Liver (tissue), 9 donors: ENCODE results near the gene PGAM5. TPM values are rescaled to one million over a fixed set of nuclear protein-coding genes. Genes with fewer than 3 reads are reported as not detected.

Source experiments
- DNase-seq: peaks from one replicate; pipeline ENCODE4 v3.0.0-alpha.2; 2017; ENCODE audit warnings: low spot score
- H3K27ac ChIP-seq, 2 donors: one replicate each; pipeline ENCODE4 v1.7.0; 2013; ENCODE audit warnings: inconsistent platforms in 2 of 2, low read length in 2 of 2, control low read depth in 1 of 2, low read depth in 1 of 2, mild to moderate bottlenecking in 1 of 2
- H3K27me3 ChIP-seq, 4 donors: one replicate each; pipeline versions ENCODE4 v1.6.1 to v1.7.0; 2013; ENCODE audit warnings: low read length in 3 of 4, inconsistent platforms in 1 of 4, mild to moderate bottlenecking in 1 of 4, moderate library complexity in 1 of 4; ENCODE audit not compliant: control insufficient read depth in 4 of 4, insufficient read depth in 4 of 4
- H3K36me3 ChIP-seq, 4 donors: one replicate each; pipeline versions ENCODE4 v1.6.1 to v1.7.0; 2013; ENCODE audit warnings: low read length in 3 of 4, mild to moderate bottlenecking in 3 of 4, low read depth in 1 of 4, moderate library complexity in 1 of 4; ENCODE audit not compliant: control insufficient read depth in 4 of 4, insufficient read depth in 3 of 4
- H3K4me1 ChIP-seq, 4 donors: one replicate each; pipeline versions ENCODE4 v1.6.1 to v1.7.0; 2013; ENCODE audit warnings: low read length in 3 of 4, mild to moderate bottlenecking in 3 of 4, moderate library complexity in 1 of 4; ENCODE audit not compliant: control insufficient read depth in 4 of 4, insufficient read depth in 4 of 4
- H3K4me3 ChIP-seq, 3 donors: one replicate each; pipeline versions ENCODE4 v1.6.1 to v1.7.0; 2013; ENCODE audit warnings: low read length in 3 of 3, control low read depth in 1 of 3, low read depth in 1 of 3, mild to moderate bottlenecking in 1 of 3
- H3K9ac ChIP-seq, 2 donors: one replicate each; pipeline ENCODE4 v1.7.0; 2013; ENCODE audit warnings: low read length in 2 of 2, mild to moderate bottlenecking in 2 of 2, moderate library complexity in 2 of 2, control low read depth in 1 of 2, low read depth in 1 of 2
- H3K9me3 ChIP-seq, 4 donors: one replicate each; pipeline versions ENCODE4 v1.6.1 to v1.7.0; 2013; ENCODE audit warnings: low read length in 3 of 4; ENCODE audit not compliant: control insufficient read depth in 4 of 4
- CTCF ChIP-seq: fragments of 150-350 bp; IDR thresholded peaks from 2 replicates; pipeline ENCODE4 v1.5.1; 2017; ENCODE audit warnings: improper control_type of control experiment, low read depth, low read length; ENCODE audit not compliant: missing input control
- FOXA1 ChIP-seq: IDR thresholded peaks from 2 replicates; pipeline ENCODE4 v1.6.1; 2016; ENCODE audit warnings: antibody characterized with exemption
- FOXA2 ChIP-seq: IDR thresholded peaks from 2 replicates; pipeline ENCODE4 v1.6.1; 2016; ENCODE audit warnings: antibody characterized with exemption
- HNF4A ChIP-seq, 2 donors: conservative IDR thresholded peaks; 2 replicates each; pipeline ENCODE4 v1.6.1; 2016; ENCODE audit warnings: antibody characterized with exemption in 2 of 2, mild to moderate bottlenecking in 2 of 2
- JUND ChIP-seq, 2 donors: IDR thresholded peaks; 2 replicates each; pipeline ENCODE4 v1.6.1; 2016; ENCODE audit warnings: antibody characterized with exemption in 2 of 2
- MAX ChIP-seq: IDR thresholded peaks from 2 replicates; pipeline ENCODE4 v1.6.1; 2016; ENCODE audit warnings: antibody characterized with exemption
- NR2F2 ChIP-seq: IDR thresholded peaks from 2 replicates; pipeline ENCODE4 v1.6.1; 2016; ENCODE audit warnings: antibody characterized with exemption
- REST ChIP-seq: IDR thresholded peaks from 2 replicates; pipeline ENCODE4 v1.6.1; 2016; ENCODE audit warnings: antibody characterized with exemption, mild to moderate bottlenecking
- RXRA ChIP-seq, 2 donors: IDR thresholded peaks; 2 replicates each; pipeline ENCODE4 v1.6.1; 2017 to 2018; ENCODE audit warnings: antibody characterized with exemption in 2 of 2, mild to moderate bottlenecking in 1 of 2
- SP1 ChIP-seq: IDR thresholded peaks from 2 replicates; pipeline ENCODE4 v1.6.1; 2018; ENCODE audit warnings: antibody characterized with exemption, mild to moderate bottlenecking
- ZBTB33 ChIP-seq: IDR thresholded peaks from 2 replicates; pipeline ENCODE4 v1.6.1; 2016; ENCODE audit warnings: antibody characterized with exemption
- WGBS: extraction: QIAGEN DNeasy Blood & Tissue Kit; methylation state at CpG from one replicate; pipeline ENCODE4 v1.1.7; 2013; 5-methylcytosine and 5-hydroxymethylcytosine counted together
- polyA plus RNA-seq, 2 donors: library from polyadenylated mRNA; stranded (reverse) in 1 of 2; unstranded in 1 of 2; fragments of 200-250 nt in 1 of 2; fragments of >200 nt in 1 of 2; fragmentation: Nextera tagmentation in 1 of 2; extraction: Ambion mirVana in 1 of 2; gene quantifications; one replicate each; pipeline versions ENCODE4 v1.2.1 to v1.2.3, GENCODE V29; 2013 to 2015
- total RNA-seq, 2 donors: library from RNA; depleted of rRNA; stranded (reverse); fragments of >200 nt; gene quantifications; one replicate each; pipeline ENCODE4 v1.2.3, GENCODE V29; 2014
- TF ChIP-seq, protein P1 (sequence below): IDR thresholded peaks from 2 replicates; pipeline ENCODE4 v1.6.1; 2016; ENCODE audit warnings: antibody characterized with exemption
- donor health status: healthy.
- donor health status: healthy.
- donor health status: healthy.
- donor health status: healthy.
- donor health status: healthy.

The PGAM5 gene
- total and polyA plus RNA-seq, 4 donors: 6.3 to 34.0 (median 22.2) TPM

- peaks cover 14 to 88% (median 52%) of the 10 kb centered on the region in 4 donors for H3K36me3 ChIP-seq
- H3K4me1 ChIP-seq: no peaks in the 10 kb centered on the region
- no peak for DNase-seq
- no peak overlapping the region for H3K4me3 ChIP-seq
- 96% methylated on average over 13 of the region's 13 CpGs for WGBS
- TF ChIP-seq SP1: no peak
- TF ChIP-seq, protein P1, sequence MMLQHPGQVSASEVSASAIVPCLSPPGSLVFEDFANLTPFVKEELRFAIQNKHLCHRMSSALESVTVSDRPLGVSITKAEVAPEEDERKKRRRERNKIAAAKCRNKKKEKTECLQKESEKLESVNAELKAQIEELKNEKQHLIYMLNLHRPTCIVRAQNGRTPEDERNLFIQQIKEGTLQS: no peak
- TF ChIP-seq FOXA1: no peak
- TF ChIP-seq NR2F2: no peak
- no peaks in the 10 kb centered on the region for H3K27me3 ChIP-seq
- no peaks in the 10 kb centered on the region for H3K9me3 ChIP-seq
- H3K27ac ChIP-seq: no peak overlapping the region
- H3K9ac ChIP-seq: no peak overlapping the region
Observed at GRCh38 chr12:132665149-132665491, 45.5 kb upstream of the PGAM5 start.

- no peak for DNase-seq
- TF ChIP-seq JUND (IDR thresholded peaks at IDR 0.05) (no peak), CTCF (no peak)
- no peaks in the 10 kb centered on the region for H3K4me1 ChIP-seq
Observed at GRCh38 chr12:132665794-132666193, 44.8 kb upstream of the PGAM5 start.

GRCh38 chr12:132668191-132669088 lies 42.2 kb upstream of the PGAM5 start:
- H3K27me3 ChIP-seq: no peaks in the 10 kb centered on the region
- H3K36me3 ChIP-seq: peaks cover 14 to 59% (median 29%) of the 10 kb centered on the region in 4 donors
- DNase-seq: no peak
- WGBS: 97% methylated on average over 30 of the region's 30 CpGs
- no peak overlapping the region for H3K9ac ChIP-seq
- TF ChIP-seq CTCF (no peak), JUND (IDR thresholded peaks at IDR 0.05) (no peak), HNF4A (conservative IDR thresholded peaks at IDR 0.05) (no peak), RXRA (IDR thresholded peaks at IDR 0.05) (no peak), NR2F2 (no peak), ZBTB33 (no peak), FOXA2 (no peak), MAX (no peak), SP1 (no peak), REST (no peak)
- no peak overlapping the region for H3K27ac ChIP-seq
- peaks cover 7 to 18% (median 13%) of the 10 kb centered on the region in 4 donors for H3K4me1 ChIP-seq
- H3K9me3 ChIP-seq: no peaks in the 10 kb centered on the region
- no peak overlapping the region for H3K4me3 ChIP-seq

More at GRCh38 chr12:132665794-132666193, 44.8 kb upstream of the PGAM5 start:
- H3K9ac ChIP-seq: no peak overlapping the region
- no peak overlapping the region for H3K27ac ChIP-seq
- H3K9me3 ChIP-seq: no peaks in the 10 kb centered on the region
- H3K36me3 ChIP-seq: peaks cover 14 to 81% (median 45%) of the 10 kb centered on the region in 4 donors
- no peaks in the 10 kb centered on the region for H3K27me3 ChIP-seq
- 93% methylated on average over 6 of the region's 6 CpGs for WGBS
- H3K4me3 ChIP-seq: no peak overlapping the region
